SU-DHL-6 (cell line): Measurements from ENCODE around the gene MAN1A2.

Source experiments
- H2AFZ ChIP-seq: fragments of 200-600 bp; sonication (generic); 2 replicates; pipeline ENCODE4 v1.6.1; 2014; ENCODE audit warnings: low read depth, mild to moderate bottlenecking, moderate library complexity, mixed read lengths, antibody characterized with exemption, low read length; ENCODE audit not compliant: severe bottlenecking
- H3F3A ChIP-seq: fragments of 200-600 bp; shearing (Covaris generic); 2 replicates; pipeline ENCODE4 v1.6.0; 2016; ENCODE audit warnings: antibody characterized with exemption, mild to moderate bottlenecking; ENCODE audit not compliant: insufficient read depth
- H3K27ac ChIP-seq: fragments of 200-600 bp; sonication (generic); 2 replicates; pipeline ENCODE4 v1.5.1; 2016; ENCODE audit warnings: low read depth, mild to moderate bottlenecking, low read length, moderate library complexity, mixed read lengths
- H3K27me3 ChIP-seq: fragments of 200-600 bp; sonication (generic), shearing (Covaris generic); 2 replicates; pipeline ENCODE4 v1.6.0; 2014; ENCODE audit warnings: mild to moderate bottlenecking, low read length
- H3K36me3 ChIP-seq: fragments of 200-600 bp; sonication (generic); 2 replicates; pipeline ENCODE4 v1.6.1; 2014; ENCODE audit warnings: mild to moderate bottlenecking, low read length, mixed read lengths
- H3K4me2 ChIP-seq: fragments of 300-600, 200-600 bp; shearing (Covaris generic), sonication (generic); 2 replicates; pipeline ENCODE4 v1.6.0; 2014; ENCODE audit warnings: low read length, low read depth, mild to moderate bottlenecking; ENCODE audit not compliant: poor library complexity, severe bottlenecking
- H3K4me3 ChIP-seq: fragments of 200-600 bp; sonication (generic); 2 replicates; pipeline ENCODE4 v1.5.1; 2014; ENCODE audit warnings: antibody characterized with exemption, low read length, mild to moderate bottlenecking, mixed read lengths; ENCODE audit not compliant: insufficient read depth, poor library complexity, severe bottlenecking
- H3K79me2 ChIP-seq: fragments of 200-600 bp; sonication (generic); 2 replicates; pipeline ENCODE4 v1.6.1; 2014; ENCODE audit warnings: mild to moderate bottlenecking, low read length, moderate library complexity; ENCODE audit not compliant: insufficient read depth
- H3K9ac ChIP-seq: fragments of 200-600 bp; sonication (generic); 2 replicates; pipeline ENCODE4 v1.7.0; 2014; ENCODE audit warnings: mild to moderate bottlenecking, low read length
- H3K9me2 ChIP-seq: fragments of 200-600 bp; sonication (generic); replicated peaks from 2 replicates; pipeline ENCODE4 v1.6.1; 2014; ENCODE audit warnings: low read length; ENCODE audit not compliant: insufficient read depth
- H3K9me3 ChIP-seq: fragments of 200-600 bp; sonication (generic); 2 replicates; pipeline ENCODE4 v1.6.1; 2014; ENCODE audit warnings: low read length, mixed read lengths; ENCODE audit not compliant: insufficient read depth
- H4K20me1 ChIP-seq: fragments of 200-600 bp; sonication (generic); 2 replicates; pipeline ENCODE4 v1.6.1; 2014; ENCODE audit warnings: low read depth, mild to moderate bottlenecking, antibody characterized with exemption, low read length, moderate library complexity, mixed read lengths
- EZH2phosphoT487 ChIP-seq: fragments of 200-600 bp; sonication (generic), shearing (Covaris generic); conservative IDR thresholded peaks from 2 replicates; pipeline ENCODE4 v1.6.1; 2018; ENCODE audit warnings: mild to moderate bottlenecking, antibody characterized with exemption, low read length, moderate library complexity, mixed read lengths
- TF ChIP-seq, protein P1 (sequence below): fragments of 200-600 bp; sonication (generic); IDR thresholded peaks from one replicate; pipeline ENCODE4 v1.5.1; 2017; ENCODE audit warnings: antibody characterized with exemption, mild to moderate bottlenecking, low read length, moderate library complexity; ENCODE audit not compliant: insufficient read depth, poor library complexity, severe bottlenecking

Gene MAN1A2

DNA sequence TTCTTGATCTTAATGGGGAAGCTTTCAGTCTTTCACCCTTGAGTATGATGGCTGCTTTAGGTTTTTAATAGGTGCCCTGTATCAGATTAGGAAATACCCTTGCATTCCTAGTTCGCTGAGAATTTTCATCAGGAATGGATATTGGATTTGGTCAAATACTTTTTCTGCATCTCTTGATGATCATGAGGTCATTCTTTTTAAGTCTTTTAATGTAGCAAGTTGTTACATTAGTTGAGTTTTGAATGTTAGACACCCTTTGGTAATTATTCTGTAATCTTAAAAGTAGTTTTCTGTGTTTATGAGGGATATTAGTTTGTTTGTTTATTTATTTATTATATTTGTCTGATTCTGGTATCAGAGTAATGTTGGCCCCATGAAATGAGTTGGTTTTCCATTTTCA lies 22.5 kb downstream of the MAN1A2 start:
- Histone ChIP-seq H3F3A (no peaks in the 10 kb centered on the region; the same call in 1 of the 2 replicates), H3K9me2 (no peaks in the 10 kb centered on the region), H3K9me3 (no peaks in the 10 kb centered on the region), H2AFZ (no peak overlapping the region), H3K27ac (no peak overlapping the region), H3K79me2 (peaks cover 94% of the 10 kb centered on the region), H3K4me3 (no peak overlapping the region), H3K27me3 (no peaks in the 10 kb centered on the region), H4K20me1 (no peaks in the 10 kb centered on the region; the same call in 1 of the 2 replicates), H3K36me3 (no peaks in the 10 kb centered on the region), H3K9ac (no peak overlapping the region), H3K4me2 (no peak overlapping the region)
- TF ChIP-seq, protein P1, sequence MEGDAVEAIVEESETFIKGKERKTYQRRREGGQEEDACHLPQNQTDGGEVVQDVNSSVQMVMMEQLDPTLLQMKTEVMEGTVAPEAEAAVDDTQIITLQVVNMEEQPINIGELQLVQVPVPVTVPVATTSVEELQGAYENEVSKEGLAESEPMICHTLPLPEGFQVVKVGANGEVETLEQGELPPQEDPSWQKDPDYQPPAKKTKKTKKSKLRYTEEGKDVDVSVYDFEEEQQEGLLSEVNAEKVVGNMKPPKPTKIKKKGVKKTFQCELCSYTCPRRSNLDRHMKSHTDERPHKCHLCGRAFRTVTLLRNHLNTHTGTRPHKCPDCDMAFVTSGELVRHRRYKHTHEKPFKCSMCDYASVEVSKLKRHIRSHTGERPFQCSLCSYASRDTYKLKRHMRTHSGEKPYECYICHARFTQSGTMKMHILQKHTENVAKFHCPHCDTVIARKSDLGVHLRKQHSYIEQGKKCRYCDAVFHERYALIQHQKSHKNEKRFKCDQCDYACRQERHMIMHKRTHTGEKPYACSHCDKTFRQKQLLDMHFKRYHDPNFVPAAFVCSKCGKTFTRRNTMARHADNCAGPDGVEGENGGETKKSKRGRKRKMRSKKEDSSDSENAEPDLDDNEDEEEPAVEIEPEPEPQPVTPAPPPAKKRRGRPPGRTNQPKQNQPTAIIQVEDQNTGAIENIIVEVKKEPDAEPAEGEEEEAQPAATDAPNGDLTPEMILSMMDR: no peak
- no peak for TF ChIP-seq EZH2phosphoT487

DNA sequence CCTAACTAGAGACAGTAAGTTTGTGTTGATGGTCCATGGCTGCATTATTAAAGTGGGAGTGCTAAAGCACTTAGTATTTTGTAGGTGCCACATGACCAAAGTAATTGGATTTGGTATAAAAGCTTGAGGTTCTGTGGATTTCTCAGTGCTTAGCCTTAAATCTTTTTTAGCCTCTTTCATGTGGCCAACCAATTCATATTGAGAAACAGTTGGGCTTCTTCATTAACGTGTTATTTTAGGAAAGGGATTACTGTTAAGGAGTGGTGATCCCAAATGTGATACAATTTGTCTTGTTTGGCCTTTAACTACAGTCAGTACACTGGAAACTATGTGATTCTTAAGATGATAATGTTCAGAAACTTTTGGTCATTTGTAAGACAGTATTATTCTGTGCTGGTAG lies 25.5 kb downstream of the MAN1A2 start:
- Histone ChIP-seq H4K20me1 (no peaks in the 10 kb centered on the region; the same call in 1 of the 2 replicates), H3K4me2 (no peak overlapping the region), H3K9me2 (no peaks in the 10 kb centered on the region), H2AFZ (no peak overlapping the region), H3K27ac (no peak overlapping the region), H3K36me3 (no peaks in the 10 kb centered on the region), H3K27me3 (no peaks in the 10 kb centered on the region), H3F3A (no peaks in the 10 kb centered on the region; the same call in 1 of the 2 replicates), H3K79me2 (peaks cover 89% of the 10 kb centered on the region), H3K9ac (no peak overlapping the region), H3K4me3 (no peak overlapping the region), H3K9me3 (no peaks in the 10 kb centered on the region)
- no peak for TF ChIP-seq EZH2phosphoT487
- TF ChIP-seq, protein P1: no peak

DNA sequence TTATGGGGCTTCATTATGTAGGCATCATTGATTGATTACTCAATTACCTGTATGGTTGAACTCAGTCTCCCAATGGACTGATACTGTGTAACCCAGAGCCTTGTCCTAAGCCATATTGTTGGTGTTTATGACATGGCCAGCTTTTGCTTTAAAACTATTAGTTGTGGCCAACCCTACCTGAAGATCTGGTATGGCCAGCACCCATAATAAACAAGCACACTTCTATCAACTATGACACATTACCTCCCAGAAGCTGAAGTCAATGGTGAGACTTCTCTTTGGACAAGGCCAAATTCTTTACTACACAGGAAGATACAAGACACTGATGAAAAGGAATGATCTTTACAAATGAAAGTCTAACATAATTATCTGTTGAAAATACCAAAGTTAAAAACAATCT lies 28.8 kb downstream of the MAN1A2 start:
- no peaks in the 10 kb centered on the region for H3K27me3 ChIP-seq
- peaks cover 91% of the 10 kb centered on the region for H3K79me2 ChIP-seq
- no peaks in the 10 kb centered on the region for H3F3A ChIP-seq
- H3K4me2 ChIP-seq: no peak overlapping the region
- no peaks in the 10 kb centered on the region for H4K20me1 ChIP-seq
- TF ChIP-seq EZH2phosphoT487: no peak
- TF ChIP-seq, protein P1: no peak
- no peak overlapping the region for H3K9ac ChIP-seq
- H3K36me3 ChIP-seq: no peaks in the 10 kb centered on the region
- no peak overlapping the region for H3K27ac ChIP-seq
- no peaks in the 10 kb centered on the region for H3K9me3 ChIP-seq
- H3K4me3 ChIP-seq: no peak overlapping the region
- no peak overlapping the region for H2AFZ ChIP-seq
- H3K9me2 ChIP-seq: no peaks in the 10 kb centered on the region
